A549 (cell line): Measurements from ENCODE around the gene HNRNPUL1. TPM values are rescaled to one million over a fixed set of nuclear protein-coding genes. Genes with fewer than 3 reads are reported as not detected.

Experiments used
- ATAC-seq, 2 experiments: fragments of 200-7000 bp in 1 of 2; fragments of >200 bp in 1 of 2; cut with Nextera tagmentation in 1 of 2; cut with Tn5 transposase in 1 of 2; 3 replicates each; pipeline versions ENCODE4 v1.8.0 to v1.9.1; 2018 to 2020; ENCODE audit warnings: mild to moderate bottlenecking in 1 of 2, moderate library complexity in 1 of 2
- CTCF ChIA-PET: fragments of 300-600 bp; sonication (Branson Sonifier 250); formaldehyde crosslinking; extraction: SDS; loops from one replicate; lab custom pipeline; 2021; ENCODE audit warnings: antibody characterized with exemption, inconsistent platforms; lab: Yijun Ruan, JAX
- POLR2A ChIA-PET: fragments of 350-600 bp; formaldehyde crosslinking; extraction: SDS; loops from one replicate; lab custom pipeline; 2021; ENCODE audit warnings: antibody characterized with exemption, inconsistent platforms; lab: Yijun Ruan, JAX
- DNase-seq, 2 experiments: peaks; one replicate each; pipeline versions ENCODE4 v3.0.0 to v3.0.0-alpha.2; 2011 to 2016; ENCODE audit warnings: low read depth in 1 of 2, low spot score in 1 of 2
- FAIRE-seq: peaks from 2 replicates; lab custom pipeline; 2011; peaks lifted over from hg19 to GRCh38; lab: Jason Lieb, UNC
- H3K27ac ChIP-seq, 2 experiments: fragments of >200 bp; sonication (Bioruptor Twin); formaldehyde crosslinking; 3 replicates each; pipeline ENCODE4 v1.5.1; 2016 to 2017
- H3K4me1 ChIP-seq: fragments of >200 bp; sonication (Bioruptor Twin); formaldehyde crosslinking; 3 replicates; pipeline ENCODE4 v1.6.1; 2016
- H3K4me2 ChIP-seq: fragments of >200 bp; sonication (Bioruptor Twin); formaldehyde crosslinking; 3 replicates; pipeline ENCODE4 v1.6.1; 2016
- H3K4me3 ChIP-seq: fragments of >200 bp; sonication (Bioruptor Twin); formaldehyde crosslinking; 3 replicates; pipeline ENCODE4 v1.5.1; 2016
- H3K9me3 ChIP-seq: fragments of >200 bp; sonication (Bioruptor Twin); formaldehyde crosslinking; 3 replicates; pipeline ENCODE4 v1.6.1; 2016
- ATOH8 ChIP-seq: fragments of 250-450 bp; sonication (Bioruptor Pico); IDR thresholded peaks from 2 replicates; pipeline ENCODE4 v1.5.0; 2020; ENCODE audit warnings: low read depth, mild to moderate bottlenecking, moderate library complexity
- BCL3 ChIP-seq: fragments of >200 bp; sonication (Bioruptor Twin); formaldehyde crosslinking; IDR thresholded peaks from 3 replicates; pipeline ENCODE4 v1.6.1; 2016
- CBX2 ChIP-seq: fragments of 200-600 bp; sonication (generic); IDR thresholded peaks from 2 replicates; pipeline ENCODE4 v1.6.1; 2016; ENCODE audit warnings: low read depth, mild to moderate bottlenecking, borderline replicate concordance
- CBX8 ChIP-seq: fragments of 200-600 bp; sonication (generic); IDR thresholded peaks from 2 replicates; pipeline ENCODE4 v1.6.1; 2016
- E2F6 ChIP-seq: IDR thresholded peaks from 2 replicates; pipeline ENCODE4 v1.6.1; 2012; ENCODE audit warnings: low read depth, borderline replicate concordance
- EHMT2 ChIP-seq: fragments of 200-600 bp; sonication (generic); IDR thresholded peaks from 2 replicates; pipeline ENCODE4 v1.6.1; 2016; ENCODE audit warnings: antibody characterized with exemption, low read depth, mild to moderate bottlenecking, moderate library complexity
- ELK1 ChIP-seq: fragments of 150-350 bp; IDR thresholded peaks from 2 replicates; pipeline ENCODE4 v1.6.1; 2014; ENCODE audit warnings: low read depth, mild to moderate bottlenecking, low read length
- FOSL2 ChIP-seq, 2 experiments: fragments of 450-650 bp in 1 of 2; fragments of >200 bp in 1 of 2; sonication (Bioruptor Twin) in 1 of 2; formaldehyde crosslinking; IDR thresholded peaks; 2 replicates each; pipeline versions ENCODE4 v1.5.0 to v1.6.1; 2016 to 2020; ENCODE audit warnings: mild to moderate bottlenecking in 1 of 2, moderate library complexity in 1 of 2
- FOXS1 ChIP-seq: fragments of 250-450 bp; sonication (Bioruptor Pico); IDR thresholded peaks from 2 replicates; pipeline ENCODE4 v1.5.0; 2020; ENCODE audit warnings: mild to moderate bottlenecking, moderate library complexity
- HDAC2 ChIP-seq: fragments of 200-600 bp; sonication (generic); IDR thresholded peaks from 2 replicates; pipeline ENCODE4 v1.6.1; 2016
- HMGXB4 ChIP-seq: fragments of 250-450 bp; sonication (Bioruptor Pico); IDR thresholded peaks from 2 replicates; pipeline ENCODE4 v1.5.0; 2021; ENCODE audit warnings: mild to moderate bottlenecking, moderate library complexity, borderline replicate concordance
- JUN ChIP-seq, 2 experiments: fragments of >200 bp; sonication (Bioruptor Twin); formaldehyde crosslinking; IDR thresholded peaks; 2 replicates in 1 of 2; 3 replicates in 1 of 2; pipeline ENCODE4 v1.6.1; 2016 to 2017
- KDM5A ChIP-seq: fragments of 200-600 bp; sonication (generic); IDR thresholded peaks from 2 replicates; pipeline ENCODE4 v1.6.1; 2016; ENCODE audit warnings: antibody characterized with exemption, mild to moderate bottlenecking
- MAFK ChIP-seq: fragments of 450-650 bp; IDR thresholded peaks from 2 replicates; pipeline ENCODE4 v1.6.1; 2014; ENCODE audit not compliant: partially characterized antibody
- MAX ChIP-seq: IDR thresholded peaks from 2 replicates; pipeline ENCODE4 v1.6.1; 2012
- MAZ ChIP-seq: fragments of 150-350 bp; IDR thresholded peaks from 2 replicates; pipeline ENCODE4 v1.6.1; 2014; ENCODE audit warnings: antibody characterized with exemption, low read depth, low read length, borderline replicate concordance
- MYC ChIP-seq: IDR thresholded peaks from 2 replicates; pipeline ENCODE4 v1.6.1; 2012; ENCODE audit warnings: mild to moderate bottlenecking, inconsistent platforms, low read length, improper control_type of control experiment, borderline replicate concordance
- NFE2L2 ChIP-seq: fragments of 150-350 bp; conservative IDR thresholded peaks from 2 replicates; pipeline ENCODE4 v1.6.1; 2014; ENCODE audit warnings: low read length
- POLR2A ChIP-seq: IDR thresholded peaks from 2 replicates; pipeline ENCODE4 v1.6.1; 2012; ENCODE audit warnings: mild to moderate bottlenecking, low read length
- TFCP2L1 ChIP-seq: fragments of 250-450 bp; sonication (Bioruptor Pico); IDR thresholded peaks from 2 replicates; pipeline ENCODE4 v1.5.0; 2021; ENCODE audit warnings: mild to moderate bottlenecking
- ZC3H11A ChIP-seq: fragments of 450-650 bp; IDR thresholded peaks from 2 replicates; pipeline ENCODE4 v1.6.1; 2014; ENCODE audit warnings: antibody characterized with exemption, mild to moderate bottlenecking
- WGBS: methylation state at CpG from one replicate; pipeline ENCODE4 v1.1.6; 2017; ENCODE audit errors: missing lambda C conversion rate; 5-methylcytosine and 5-hydroxymethylcytosine counted together
- polyA plus RNA-seq, 4 experiments: library from polyadenylated mRNA; depleted of rRNA in 3 of 4; stranded (reverse); fragments of >200 nt; fragmentation: RNase III in 1 of 4; extraction: RNeasy Plus Mini Kit Qiagen cat#74134 plus additional on column Dnase treatment in 1 of 4; gene quantifications; 2 replicates in 3 of 4; 3 replicates in 1 of 4; pipeline ENCODE4 v1.2.3, GENCODE V29; 2011 to 2017

Gene HNRNPUL1
- polyA plus RNA-seq, 2 of the 4 experiments (the other 2 are of a cell fraction), result 89.5 to 278 TPM

GRCh38 chr19:41263850-41264580 is at the start of gene HNRNPUL1 (continued):
- TF ChIP-seq BCL3 (peak; percentile 87; the same call in 1 of the 3 replicates), MAFK (peak; percentile 28), HMGXB4 (CRISPR knock-in tag) (peak; percentile 99), FOXS1 (CRISPR knock-in tag) (peak; percentile 80; the same call in 1 of the 2 replicates), ZC3H11A (no peak), TFCP2L1 (CRISPR knock-in tag) (peak; percentile 94), EHMT2 (no peak), NFE2L2 (0 out of 2 replicates have a peak, but pooled peaks have one; percentile 8), MAZ (peak; percentile 95; the same call in 1 of the 2 replicates), HDAC2 (peak; percentile 2; the same call in 1 of the 2 replicates), MAX (peak; percentile 100), POLR2A (peak; percentile 29), MYC (peak; percentile 98), E2F6 (peak; percentile 98), FOSL2 (IDR thresholded peaks at IDR 0.05) (no peak), FOSL2 (CRISPR knock-in tag; IDR thresholded peaks at IDR 0.05) (peak; percentile 55)

- Histone ChIP-seq H3K27ac (peak overlapping the region; percentile 85 to 91; a peak in 5 of 6 replicates), H3K4me3 (no peak overlapping the region; the same call in 2 of the 3 replicates), H3K9me3 (no peaks in the 10 kb centered on the region), H3K4me2 (peak overlapping the region; percentile 86; the same call in 2 of the 3 replicates), H3K4me1 (peaks cover 42% of the 10 kb centered on the region)
- ATAC-seq, result no peak
- FAIRE-seq, result peak; percentile 77
- no peak for TF ChIP-seq POLR2A
- TF ChIP-seq CBX8, result no peak
- no peak for TF ChIP-seq FOXS1 (CRISPR knock-in tag)
- TF ChIP-seq FOSL2 (IDR thresholded peaks at IDR 0.05), result no peak
- no peak for TF ChIP-seq FOSL2 (CRISPR knock-in tag; IDR thresholded peaks at IDR 0.05)
- no peak for TF ChIP-seq ELK1
- no peak for TF ChIP-seq JUN (IDR thresholded peaks at IDR 0.05)
- no peak for TF ChIP-seq ATOH8 (CRISPR knock-in tag)
- TF ChIP-seq NFE2L2, result no peak
- TF ChIP-seq TFCP2L1 (CRISPR knock-in tag), result no peak
- TF ChIP-seq CBX2, result no peak
- no peak for TF ChIP-seq KDM5A
- no peak for TF ChIP-seq ZC3H11A
- ChIA-PET CTCF (interaction anchor here (1.1 to 16.4 kb wide), 8 partner anchors 10 to 421 kb away, joined by 3 to 295 read pairs (median 6); partner anchors contain the start of genes CYP2S1 and HNRNPUL1), POLR2A (no interaction called here)
- 88% methylated on average over 7 of the region's 7 CpGs for WGBS
- DNase-seq, result no peak
Measured at GRCh38 chr19:41217741-41218140, 46.4 kb upstream of the HNRNPUL1 start.
